GM19043 (cell line): ENCODE measurements around the gene GNRH2.
"Not testable (repeated sequence)": the region's sequence is repeated elsewhere in the genome, so short reads cannot be mapped to it uniquely, and the experiment has no call there.

Experiments
- ATAC-seq: cut with Tn5 transposase; IDR thresholded peaks from one replicate; pipeline ENCODE4 v1.9.1; 2021; ENCODE audit warnings: low read depth; ENCODE audit not compliant: unreplicated experiment

GNRH2 gene

GRCh38 chr20:3072530-3073250 lies 29.3 kb downstream of the GNRH2 start:
- no peak for ATAC-seq

GRCh38 chr20:3073251-3073643 lies 29.8 kb downstream of the GNRH2 start:
- ATAC-seq, result not testable (repeated sequence)

- ATAC-seq, result no peak
Observed at GRCh38 chr20:3074812-3075211, 31.4 kb downstream of the GNRH2 start.

- ATAC-seq, result not testable (repeated sequence)
Observed at GRCh38 chr20:3075315-3075714, 31.9 kb downstream of the GNRH2 start.

GRCh38 chr20:3077618-3078134 lies 34.3 kb downstream of the GNRH2 start:
- ATAC-seq, result no peak

GRCh38 chr20:3080939-3081388 lies 37.5 kb downstream of the GNRH2 start:
- no peak for ATAC-seq

- ATAC-seq, result no peak
Observed at GRCh38 chr20:3081641-3082040, 38.2 kb downstream of the GNRH2 start.

GRCh38 chr20:3082306-3082951 lies 39.0 kb downstream of the GNRH2 start:
- ATAC-seq, result no peak

GRCh38 chr20:3082955-3083952 lies 39.8 kb downstream of the GNRH2 start:
- ATAC-seq, result no peak

GRCh38 chr20:3084283-3084985 lies 41.0 kb downstream of the GNRH2 start, which contains the start of gene AVP:
Gene AVP, minus strand, starts transcription at chr20:3084724. Its CDS starts 50 bp downstream, at chr20:3084674.
- ATAC-seq, result no peak

GRCh38 chr20:3084986-3085360 lies 41.6 kb downstream of the GNRH2 start:
- ATAC-seq, result no peak

GRCh38 chr20:3085571-3086072 lies 42.2 kb downstream of the GNRH2 start:
- no peak for ATAC-seq

- ATAC-seq, result no peak
Observed at GRCh38 chr20:3088031-3088430, 44.6 kb downstream of the GNRH2 start.

GRCh38 chr20:3090565-3090964 lies 47.1 kb downstream of the GNRH2 start:
- no peak for ATAC-seq

- no peak for ATAC-seq
Observed at GRCh38 chr20:3092611-3093379, 49.4 kb downstream of the GNRH2 start.

GRCh38 chr20:3093861-3094361 lies 50.5 kb downstream of the GNRH2 start:
- no peak for ATAC-seq

GRCh38 chr20:3094848-3095629 lies 51.6 kb downstream of the GNRH2 start:
- ATAC-seq, result no peak
